CD4-positive, alpha-beta T cell treated with Interleukin-2 at 100 ng/mL for 4 hours (primary cell): ENCODE data around the gene RASD1.

Experiments
- DNase-seq: peaks from one replicate; pipeline ENCODE4 v3.0.0-alpha.2; 2020; ENCODE audit warnings: low spot score

Gene RASD1

DNA sequence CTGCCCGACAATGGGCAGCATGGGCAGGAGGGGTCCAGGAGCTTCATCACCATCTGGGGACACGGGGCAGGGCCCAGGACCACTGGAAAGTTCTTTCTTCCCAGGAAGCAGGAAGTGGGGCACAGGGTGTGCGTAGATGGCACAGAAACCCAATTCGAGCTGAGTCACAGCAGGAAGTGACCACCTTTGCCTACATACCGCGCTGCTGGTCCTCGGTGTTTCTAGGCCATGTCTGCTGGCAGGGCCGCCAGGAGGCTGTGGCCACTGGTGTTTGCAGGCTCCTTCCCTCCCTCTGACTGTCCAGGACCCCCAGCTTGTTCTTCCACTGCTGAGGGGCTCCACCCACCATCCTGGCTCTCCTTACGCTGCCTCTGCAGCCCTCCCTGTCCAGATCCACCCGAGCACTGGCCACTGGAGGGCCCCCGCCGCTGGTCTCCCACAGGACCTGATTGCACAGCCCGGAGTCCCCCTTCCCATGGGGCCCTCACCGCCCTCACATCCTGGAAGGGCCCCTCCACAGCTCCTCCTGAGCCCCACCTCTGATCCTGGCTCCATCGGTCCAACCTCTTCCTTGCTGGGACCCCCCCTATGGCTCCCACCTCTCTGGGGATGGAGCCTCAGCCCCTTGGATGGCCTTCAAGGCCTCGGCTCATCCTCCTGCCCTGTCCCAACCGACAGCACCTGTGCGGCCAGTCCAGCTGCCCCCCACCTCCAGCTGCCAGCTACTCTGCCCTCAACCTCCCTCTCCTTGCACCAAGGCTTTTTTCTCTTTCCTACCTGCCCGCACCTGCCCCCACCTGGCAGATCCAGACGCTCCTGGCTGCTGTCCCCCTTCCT, 14.5 kb upstream of the RASD1 start:
- no peak for DNase-seq

DNA sequence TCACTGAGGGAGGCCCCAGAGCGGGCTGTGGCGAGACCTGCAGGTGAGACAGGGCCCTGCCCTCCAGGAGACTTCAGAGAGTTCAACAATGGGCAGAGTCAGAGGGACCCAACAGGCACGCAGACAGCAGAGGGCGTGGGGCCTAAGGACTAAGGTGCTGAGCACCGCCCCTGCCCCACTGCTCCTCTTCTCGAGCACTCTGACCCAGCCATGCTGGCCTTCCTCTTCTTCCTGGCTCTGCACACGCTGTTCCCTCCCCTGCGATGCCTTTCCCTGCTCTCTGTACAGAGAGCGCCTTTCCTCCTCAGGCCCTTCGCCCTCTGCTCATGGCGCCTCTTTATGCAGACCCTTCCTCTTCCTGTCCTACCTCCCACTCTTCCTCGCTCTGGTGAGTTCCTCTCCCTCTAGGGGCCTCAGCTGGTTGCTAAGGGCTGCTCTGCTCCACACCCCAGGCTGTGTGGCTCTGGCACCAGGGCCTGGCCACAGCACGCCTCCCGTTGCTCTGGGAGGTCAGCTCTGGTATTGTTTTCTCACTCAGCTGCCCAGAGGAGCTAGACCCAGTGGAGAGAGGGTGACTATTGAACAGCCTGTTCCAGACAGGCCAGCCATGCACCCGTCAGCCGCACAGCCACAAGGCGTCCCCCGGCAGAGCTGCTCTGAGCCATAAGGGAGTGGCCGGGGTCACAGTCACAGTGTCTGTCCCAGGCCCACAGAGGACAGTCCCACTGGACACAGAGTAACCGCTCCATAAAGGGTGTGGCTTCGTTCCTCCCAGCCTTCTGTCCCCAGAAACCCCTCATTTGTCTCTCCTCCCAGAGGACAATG, 13.6 kb upstream of the RASD1 start:
- DNase-seq = no peak

DNA sequence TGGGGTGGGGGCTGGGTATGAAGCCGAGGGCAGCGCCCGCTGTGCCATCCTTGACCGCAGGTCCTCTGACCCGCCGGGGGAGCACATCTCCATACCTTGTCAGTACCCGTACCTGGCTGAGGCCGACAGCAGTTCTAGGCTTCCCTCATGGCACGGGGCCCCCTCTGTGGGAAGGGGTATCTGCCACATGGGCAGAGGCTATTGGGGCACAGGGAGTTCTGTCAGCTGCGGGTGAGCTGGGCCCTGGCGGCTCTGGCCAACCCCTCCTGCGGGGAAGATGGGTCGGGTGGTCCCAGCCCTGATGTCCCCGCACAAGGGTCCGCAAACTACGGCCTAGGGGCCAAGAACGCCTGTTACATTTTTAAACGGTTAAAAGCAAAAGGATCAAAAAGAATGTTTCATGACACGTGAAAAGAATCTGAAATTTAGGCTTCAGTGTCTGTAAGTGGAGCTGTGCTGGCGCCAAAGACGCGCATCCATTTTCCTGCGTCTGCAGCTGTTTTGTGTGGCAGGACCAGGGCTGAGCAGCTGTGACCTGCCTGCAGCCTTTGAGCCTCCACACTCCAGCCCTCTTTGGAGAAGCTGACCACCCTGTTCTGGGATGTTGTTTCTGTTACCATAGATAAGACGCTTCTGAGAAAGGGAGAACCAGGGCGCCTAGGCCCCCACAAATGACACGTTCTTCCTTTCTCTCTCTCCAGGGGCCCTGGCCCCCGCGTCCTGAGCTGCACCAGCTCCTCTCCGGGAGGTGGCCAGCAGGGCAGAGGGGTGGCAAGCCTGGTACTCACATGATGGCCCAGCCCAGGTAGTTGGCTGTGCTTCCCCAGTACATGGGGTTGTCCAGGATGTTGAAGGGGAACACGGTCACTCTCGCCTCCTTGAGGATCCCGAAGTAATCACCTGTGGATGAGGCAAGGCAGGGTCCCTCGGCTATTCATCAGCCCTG, 12.7 kb upstream of the RASD1 start:
- no peak for DNase-seq

DNA sequence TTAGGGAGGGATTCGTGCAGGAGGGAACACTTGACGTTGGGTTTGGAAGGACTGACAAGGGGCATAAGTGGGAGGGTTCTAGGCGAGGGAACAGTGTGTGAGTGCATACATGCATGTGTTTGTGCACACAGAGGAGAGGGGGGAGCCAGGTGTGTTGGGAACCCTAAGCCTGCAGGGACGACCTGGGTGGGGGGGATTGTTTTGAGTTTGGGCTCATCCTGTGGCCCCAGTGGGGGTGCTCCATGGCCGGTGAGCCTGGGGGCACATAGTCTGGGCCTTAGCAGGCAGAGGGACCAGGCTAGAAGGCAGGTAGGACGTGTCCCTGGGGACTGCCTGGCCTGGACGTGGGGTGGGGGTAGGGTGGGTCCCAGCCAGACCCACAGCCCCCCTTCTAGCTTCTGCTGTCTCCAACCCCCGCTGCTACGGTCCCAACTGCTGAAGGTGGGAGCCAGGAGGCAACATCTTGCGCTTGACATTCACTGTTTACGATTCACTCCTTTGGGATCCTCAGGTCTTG, 11.9 kb upstream of the RASD1 start:
- no peak for DNase-seq

DNA sequence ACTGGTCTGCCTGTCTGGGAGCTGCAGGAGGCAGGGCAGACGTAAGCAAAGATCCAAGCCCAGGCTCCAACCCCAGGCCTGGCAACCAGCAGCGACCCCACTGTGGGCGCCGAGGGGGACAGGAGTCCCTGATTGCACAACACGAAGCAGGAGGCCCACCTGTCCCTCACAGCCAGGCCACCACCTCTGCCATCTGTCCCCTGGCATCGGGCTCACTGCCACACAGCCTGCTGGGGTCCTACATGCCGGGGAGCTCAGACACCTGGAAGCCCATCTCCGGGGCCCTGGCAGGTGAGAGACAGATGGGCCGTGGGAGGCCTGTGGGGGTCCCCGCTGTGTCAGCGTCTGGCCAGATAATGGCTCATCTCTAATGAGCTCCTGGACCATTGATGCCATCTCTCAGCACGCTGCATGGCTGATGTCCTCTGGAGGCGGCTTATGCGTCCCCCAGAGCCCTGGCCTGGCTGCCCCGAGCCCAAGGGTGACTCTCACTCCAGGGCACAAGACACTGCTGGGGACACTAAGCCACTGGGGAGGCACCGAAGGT, 11.3 kb upstream of the RASD1 start:
- DNase-seq = no peak

DNA sequence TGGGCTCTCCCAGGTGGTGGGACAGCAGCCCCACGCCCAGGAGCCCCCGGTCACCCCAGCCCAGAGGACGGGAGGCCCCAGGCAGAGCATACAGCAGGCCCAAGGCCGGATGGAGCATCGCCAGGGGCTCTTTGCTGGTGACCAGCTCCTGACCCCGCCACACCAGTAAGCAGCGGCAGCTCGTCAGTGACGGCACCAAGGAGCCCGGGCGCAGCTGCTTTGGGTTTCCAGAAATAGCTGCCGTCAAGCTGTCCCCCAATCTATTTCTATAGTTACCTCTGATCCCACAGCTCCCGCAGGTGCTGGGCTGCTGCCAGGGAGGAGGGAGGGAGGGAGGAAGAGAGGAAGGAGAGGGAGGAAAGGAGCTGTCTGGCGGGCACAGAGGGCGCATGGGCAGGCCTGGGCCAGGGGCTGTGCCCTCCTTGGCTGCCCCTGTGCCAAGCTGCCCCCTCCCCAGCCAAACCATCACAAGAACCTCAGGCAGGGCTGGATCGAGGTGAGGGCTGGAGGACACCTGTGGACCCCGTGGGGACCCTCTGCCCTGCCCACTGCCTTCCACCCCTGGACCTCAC, 10.8 kb upstream of the RASD1 start:
- no peak for DNase-seq

DNA sequence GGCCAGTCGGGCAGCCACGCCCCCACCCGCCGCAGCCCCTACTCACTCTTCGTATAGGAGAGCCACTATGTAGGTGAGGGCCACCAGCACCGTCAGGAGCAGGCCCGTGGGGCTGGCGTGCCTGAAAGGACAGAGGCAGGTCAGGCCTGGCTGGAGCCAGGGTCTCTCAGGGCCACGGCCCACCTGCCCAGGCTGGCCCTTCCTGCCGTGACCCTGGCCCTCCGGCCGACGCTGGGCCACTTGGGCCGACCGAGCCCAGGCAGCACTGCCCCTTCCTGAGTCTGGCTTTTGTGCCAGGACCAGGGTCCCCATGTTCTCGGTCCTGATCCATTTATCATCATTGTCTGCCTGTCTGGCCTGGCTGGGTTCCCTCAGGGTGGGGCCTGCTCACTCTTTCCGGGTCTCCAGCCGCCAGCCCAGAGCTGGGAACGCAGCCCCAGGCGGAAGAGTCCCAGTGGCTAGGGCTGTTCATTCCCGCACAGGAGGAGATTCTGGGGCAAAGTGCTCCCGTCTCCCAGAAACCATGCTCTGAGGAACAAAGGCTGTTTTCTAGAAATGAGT, 10.1 kb upstream of the RASD1 start:
- DNase-seq = no peak

DNA sequence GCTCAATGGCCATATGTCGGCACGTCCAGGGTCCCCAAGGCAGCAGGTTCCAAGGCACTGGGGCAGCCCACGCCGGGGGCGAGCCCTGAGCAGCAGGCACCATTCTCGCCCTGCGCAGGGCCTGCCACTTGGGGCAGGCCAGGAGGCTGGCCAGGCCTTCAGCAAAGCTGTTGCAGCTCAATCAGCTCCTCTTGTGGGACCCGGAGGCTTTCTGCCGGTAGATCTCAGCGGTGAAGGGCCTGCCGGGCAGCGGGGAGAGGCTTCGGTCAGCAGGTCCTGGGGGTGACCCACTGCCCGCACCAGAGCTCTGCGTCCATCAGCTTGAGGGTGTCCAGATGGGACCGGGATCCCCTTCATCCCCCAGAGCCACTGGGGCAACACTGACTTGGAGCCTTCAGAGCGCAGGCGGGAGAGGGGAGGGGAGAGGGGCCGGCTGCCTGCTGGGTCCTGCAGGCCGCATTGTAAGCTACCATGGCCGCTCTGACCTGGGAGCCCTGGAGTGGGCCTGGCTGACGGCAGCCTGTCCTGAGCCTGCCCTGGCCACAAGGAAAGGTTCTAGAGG, 9.5 kb upstream of the RASD1 start:
- DNase-seq = no peak

DNA sequence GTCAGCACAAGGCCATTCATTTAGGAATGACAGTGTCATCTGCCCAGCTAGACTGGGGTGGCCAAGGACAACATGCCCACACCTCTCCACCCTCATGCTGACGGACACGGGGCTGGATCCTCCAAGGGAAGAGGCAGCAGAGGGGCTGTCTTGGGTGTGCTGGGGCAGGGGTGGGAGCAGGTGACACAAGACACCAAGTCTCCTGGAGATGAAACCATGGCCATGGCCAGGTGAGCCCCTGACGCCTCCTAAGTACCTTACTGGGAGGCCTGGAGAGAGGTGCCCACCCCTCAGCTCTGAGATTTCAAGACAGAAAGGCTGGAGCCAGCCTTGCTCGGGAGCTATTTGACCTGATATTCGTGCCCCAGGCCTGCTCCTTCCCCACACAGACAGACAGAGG, 9.0 kb upstream of the RASD1 start:
- DNase-seq = no peak

DNA sequence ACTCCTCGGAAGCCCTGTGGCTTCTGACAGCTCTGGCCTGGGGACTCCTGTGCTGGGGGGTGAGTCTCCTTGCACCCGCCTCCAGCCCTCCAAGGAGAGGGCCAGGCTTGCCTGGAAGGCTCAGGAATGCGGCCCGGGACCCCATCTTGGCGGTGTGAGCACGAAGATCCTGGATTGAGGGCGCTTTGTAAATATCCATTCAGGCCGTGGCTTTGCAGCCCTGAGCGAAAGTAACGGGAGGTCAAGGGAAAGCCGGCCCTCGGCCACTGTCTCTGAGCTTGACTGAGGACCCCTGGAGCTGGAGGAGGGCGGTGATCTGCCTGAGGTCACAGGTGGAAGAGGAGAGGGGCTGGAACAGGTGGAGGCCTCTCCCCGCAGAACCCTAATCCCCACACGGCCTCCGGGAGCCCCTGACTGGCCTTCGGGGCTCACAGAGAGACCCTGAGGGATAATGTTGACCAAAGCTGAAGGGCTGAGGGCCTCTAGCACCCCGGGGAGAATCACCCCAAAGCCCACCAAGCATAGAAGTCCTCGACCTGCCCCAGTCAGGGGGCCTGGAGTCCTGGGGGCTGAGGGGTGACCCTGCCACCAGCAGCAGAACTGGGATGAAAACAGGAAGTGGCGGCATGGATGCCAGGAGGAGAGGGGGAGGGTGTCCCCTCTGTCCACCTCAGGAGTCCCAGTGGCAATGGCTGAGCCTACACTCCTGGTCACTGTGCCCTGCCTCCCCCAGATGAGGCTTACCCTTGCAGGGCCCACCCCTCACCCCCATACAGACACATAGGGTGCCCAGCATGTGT, 8.3 kb upstream of the RASD1 start:
- DNase-seq = no peak

DNA sequence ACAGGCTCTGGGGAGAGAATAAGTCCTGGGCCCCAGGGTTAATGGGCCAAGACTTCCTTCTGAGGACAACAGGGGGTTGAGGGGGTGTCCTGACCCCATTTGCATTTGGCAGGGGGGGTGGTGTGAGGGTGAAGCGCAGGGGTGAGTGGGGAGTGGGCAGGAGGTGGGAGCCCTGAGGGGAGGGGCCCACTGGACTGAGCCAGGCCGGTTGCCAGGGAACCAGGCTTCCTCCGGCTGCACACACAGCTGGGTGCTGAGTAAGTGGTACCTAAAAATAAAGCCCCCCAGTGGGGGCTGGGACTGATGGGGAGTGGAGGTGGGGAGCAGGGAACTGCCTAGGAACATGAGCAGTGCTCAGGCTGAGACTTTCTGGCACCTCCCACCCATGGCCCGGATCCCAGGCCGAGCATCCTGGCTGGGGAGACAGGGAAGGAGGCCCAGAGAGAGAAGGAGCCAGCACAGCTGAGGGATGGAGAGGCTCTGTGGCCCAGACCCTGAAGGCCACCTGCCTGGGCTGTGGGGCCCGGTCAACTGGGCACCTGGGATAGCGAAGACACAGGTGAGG, 7.5 kb upstream of the RASD1 start:
- DNase-seq = no peak

DNA sequence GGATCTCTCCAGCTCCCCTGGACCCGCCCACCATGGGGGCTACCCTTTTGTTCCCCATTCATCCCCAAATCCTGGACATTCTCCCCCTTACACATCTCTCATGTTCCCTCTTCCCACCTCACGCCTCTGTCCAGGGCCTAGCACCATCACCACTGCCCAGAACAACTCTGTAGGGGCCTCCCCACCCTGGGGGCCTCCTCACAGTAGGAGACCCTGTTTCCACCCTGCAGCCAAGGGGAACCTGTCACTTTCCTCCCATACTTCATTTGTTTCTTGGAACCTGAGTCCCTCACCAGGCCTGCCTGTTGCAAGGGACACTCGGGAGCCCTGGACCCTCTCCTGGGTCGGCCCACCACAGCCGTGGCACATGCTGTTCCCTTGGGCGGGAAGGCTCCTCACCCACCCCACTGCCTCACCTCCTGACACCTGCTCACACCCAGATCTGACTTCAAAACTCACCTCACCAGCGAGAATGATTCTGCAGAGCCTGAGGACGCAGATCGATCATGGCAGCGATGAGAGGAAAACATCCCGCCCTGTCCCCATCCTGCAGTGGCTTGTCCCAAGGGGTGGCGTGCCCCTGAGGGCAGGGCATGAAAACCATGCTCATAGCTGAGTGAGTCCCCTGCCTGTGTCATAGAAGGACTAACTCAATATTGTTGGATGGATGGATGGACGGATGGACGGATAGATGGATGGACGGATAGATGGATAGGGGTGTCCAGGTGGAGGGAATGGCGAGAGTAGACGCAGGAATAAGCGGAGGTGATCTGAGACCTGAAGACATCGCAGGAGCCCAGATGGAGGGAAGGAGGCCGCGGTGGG, 6.8 kb upstream of the RASD1 start:
- no peak for DNase-seq

DNA sequence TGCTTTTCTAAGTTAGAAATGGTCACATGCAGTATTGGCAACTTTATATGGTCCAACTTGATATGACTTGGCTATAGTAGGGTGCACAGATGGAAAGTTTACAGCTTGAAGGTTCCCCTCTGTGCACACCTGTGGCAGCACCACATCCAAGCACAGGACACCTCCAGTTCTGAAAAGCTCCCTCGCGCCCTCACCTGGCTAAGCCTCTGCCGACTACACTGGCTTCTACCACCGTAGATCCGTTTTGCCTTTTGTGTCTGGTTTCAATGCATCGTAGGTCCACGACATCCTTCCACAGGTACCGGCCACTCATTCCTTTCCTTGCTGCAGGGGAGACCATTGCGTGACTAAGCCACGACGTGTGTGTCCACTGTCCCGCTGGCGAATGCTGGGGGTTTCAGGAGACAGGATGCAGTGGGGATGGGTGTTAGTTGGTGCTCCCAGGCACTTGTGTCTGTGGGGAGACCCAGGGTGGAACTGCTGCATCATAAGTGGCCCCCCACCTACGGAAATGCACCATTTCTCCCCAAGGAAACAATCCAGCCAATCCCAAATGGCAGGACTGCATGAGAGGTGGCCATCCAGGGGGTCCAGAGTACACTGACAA, 4.9 kb upstream of the RASD1 start:
- no peak for DNase-seq

DNA sequence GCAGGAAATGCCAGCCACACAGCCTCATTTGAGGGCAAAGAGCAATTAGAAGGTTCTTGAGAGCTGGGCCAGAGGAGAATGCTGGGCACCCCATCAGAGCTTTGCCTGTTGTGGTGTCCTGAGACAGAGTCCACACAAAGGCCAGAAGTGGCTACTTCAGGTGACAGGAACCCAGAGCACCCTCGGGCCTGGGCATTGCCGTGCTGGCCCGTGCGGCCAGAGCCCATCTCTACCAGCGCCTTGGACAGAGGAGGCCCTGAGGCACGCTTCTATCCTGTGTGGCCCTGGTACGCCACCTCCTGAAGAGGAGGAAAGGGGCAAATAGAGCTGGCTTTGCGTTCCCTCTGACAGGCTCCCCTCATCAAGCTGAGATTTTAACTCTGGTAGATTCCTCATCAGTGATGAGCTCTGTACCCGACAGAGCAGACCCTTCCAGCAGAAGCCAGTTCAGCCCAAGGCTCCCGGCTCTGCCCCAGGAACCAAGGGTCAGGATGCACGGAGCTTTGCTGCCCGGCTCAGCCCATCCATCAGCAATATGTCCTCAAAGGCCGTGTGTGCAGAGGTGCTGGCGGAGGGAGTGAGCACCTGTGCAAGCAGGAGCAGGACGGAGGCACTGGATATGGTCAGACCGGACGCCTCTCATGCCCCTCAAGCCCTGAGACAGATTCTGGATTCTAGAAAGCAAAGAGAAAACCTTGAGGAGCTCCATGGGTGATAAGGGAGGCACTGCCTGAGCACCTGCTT, 3.4 kb upstream of the RASD1 start:
- no peak for DNase-seq

DNA sequence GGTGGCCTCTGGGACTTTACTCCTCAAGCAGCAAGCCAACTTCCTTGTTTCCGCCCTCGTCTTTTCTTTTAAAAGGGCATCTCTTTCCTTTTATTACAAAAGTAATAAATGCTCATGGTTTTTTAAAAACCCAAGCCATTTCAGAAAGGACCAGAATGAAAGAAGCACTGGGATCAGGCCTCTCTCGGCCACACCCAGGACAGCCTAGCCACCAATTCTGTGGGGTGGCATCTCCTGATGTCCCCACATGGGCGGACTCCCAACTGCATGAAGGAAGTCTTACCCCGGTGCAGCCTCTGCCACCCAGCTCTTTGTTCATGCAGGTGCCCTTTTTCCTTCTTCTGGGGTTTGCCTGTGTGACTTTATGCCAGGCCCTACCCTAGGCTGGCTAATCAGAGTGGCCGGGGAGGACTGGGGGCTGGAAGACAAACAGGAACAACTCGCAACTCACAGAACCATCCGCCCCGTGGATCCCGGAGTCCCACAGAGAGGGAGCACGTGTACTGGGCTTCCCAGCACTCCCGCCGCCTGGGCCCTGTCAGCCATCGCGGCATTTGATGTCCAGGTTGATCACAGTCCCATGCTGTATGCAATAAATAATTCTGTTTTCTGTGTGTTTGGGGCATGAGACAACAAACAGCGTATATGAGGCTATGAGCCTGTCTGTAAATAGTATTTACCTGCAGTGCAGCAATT, 2.6 kb upstream of the RASD1 start:
- no peak for DNase-seq

DNA sequence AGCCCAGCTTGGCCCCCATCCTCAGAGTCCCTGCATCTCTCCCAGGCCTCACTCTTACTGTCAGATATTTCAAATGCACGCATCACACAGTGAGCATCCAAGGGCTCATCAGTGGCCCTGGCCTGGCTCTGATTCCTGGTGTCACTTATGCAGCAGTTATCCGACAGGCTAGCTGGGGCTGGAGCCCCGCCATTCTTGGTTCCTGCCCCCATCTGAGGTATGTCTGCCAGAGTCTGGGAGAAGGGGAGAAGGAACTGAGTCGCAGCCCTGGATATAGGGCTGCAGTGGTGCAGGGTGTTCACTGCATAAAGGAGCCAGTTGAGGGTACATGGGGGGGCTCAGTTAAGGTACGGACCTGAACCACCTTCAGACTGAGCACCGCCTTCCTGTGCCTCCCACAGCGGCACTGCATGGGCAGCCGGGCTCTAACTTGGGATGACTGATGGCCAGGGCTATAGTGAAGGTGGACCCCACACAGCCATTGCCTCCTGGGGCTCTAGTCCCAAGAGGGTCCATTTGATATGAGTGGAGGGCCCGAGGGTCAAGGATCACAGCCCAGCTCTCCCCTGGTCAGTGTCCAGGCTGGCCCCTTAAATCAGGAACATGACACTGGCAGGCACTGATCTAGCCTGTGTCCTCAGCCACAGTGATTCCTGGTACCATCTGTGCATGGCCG, 1.8 kb upstream of the RASD1 start:
- no peak for DNase-seq
